ELR (cell line): ENCODE data around the gene TNFSF4.
"Not testable (repeated sequence)": the region's sequence is repeated elsewhere in the genome, so short reads cannot be mapped to it uniquely, and the experiment has no call there.

ENCODE experiments used
- DNase-seq: peaks from one replicate; pipeline ENCODE4 v3.0.0-alpha.2; 2015; ENCODE audit warnings: low read depth

Gene TNFSF4, protein sequence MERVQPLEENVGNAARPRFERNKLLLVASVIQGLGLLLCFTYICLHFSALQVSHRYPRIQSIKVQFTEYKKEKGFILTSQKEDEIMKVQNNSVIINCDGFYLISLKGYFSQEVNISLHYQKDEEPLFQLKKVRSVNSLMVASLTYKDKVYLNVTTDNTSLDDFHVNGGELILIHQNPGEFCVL

DNA sequence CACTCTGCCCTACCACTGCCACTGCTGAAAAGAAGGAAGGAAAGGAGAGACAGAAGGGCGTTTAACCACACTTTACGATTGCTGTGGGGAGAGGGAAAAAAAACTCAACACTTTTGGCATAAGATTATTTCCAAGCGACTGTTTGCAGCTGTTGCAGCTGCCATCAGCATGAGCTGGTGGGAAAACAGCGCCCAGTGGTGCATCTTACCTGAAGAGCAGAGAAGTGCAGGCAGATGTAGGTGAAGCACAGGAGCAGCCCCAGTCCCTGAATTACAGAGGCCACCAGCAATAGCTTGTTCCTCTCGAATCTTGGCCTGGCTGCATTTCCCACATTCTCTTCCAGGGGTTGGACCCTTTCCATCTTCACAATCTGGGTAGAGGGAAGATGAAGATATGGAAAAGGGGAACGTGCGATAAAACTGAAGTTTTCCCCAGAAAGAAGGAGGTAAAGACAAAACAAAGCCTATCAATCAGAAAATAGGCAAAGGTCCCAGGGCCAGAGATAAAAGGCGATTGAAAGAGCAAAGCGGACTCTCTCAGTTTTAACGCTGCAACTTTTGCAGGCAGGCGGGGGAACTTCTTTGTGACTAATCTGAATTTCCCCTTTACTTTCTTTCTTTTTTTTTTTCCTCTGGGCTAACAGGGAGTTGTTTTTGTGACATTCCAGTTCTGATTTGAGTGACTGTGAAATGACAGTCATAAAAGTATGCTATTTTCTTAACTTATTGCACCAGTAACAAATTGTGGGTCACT lies at the start of gene TNFSF4:
TNFSF4 (minus strand) TSS at position 516 of the 753 bp plus-strand sequence; CDS start at position 361, 155 bp downstream.
- DNase-seq: no peak

DNA sequence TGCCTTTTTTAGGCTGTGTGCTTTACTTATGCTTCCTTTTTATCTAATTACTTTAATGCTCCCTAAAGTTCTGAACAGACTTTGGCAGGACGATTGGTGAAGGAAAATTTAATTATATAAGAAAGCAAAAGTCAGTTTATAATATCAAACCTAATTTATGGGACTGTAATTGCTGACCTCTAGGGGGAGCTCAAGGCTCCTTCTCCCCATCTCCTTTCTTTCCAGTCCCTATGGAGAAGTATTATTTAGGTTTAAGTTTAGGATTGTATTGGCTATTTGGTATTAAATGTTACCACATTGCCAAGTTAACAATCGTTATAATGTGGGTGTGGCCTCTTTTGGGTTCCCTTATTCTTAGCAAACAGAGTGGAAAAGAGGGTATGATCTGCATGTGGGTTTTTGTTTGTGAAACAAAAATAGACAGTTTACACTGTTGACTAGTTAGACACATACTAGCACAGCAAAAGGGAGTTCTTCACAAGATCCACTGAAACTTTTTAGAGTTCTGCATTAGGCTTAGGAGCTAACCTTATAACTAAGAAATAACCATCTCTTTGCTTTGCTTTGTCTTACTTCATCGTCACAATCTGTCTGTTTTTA lies 48.2 kb upstream of the TNFSF4 start:
- peak; percentile 63 for DNase-seq

DNA sequence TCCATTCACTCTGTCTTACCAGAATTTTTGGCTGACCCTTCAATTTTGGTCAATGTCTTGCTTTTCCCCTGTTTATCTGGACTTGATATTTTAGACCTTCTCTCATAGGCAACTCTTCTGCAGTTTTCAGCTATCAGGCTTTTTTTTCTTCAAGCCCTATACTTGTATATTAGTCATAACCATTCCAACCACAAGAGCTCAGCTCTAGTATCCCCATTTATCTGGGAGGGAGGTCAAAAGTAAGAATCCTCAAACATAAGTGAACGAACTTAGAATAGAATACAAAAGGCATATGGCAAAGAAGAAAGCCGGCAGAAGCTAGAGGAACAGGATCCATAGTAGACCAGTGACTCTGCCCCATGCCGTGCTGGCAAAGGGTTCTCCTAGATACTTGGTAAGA lies 45.9 kb upstream of the TNFSF4 start:
- DNase-seq: peak; percentile 43

DNA sequence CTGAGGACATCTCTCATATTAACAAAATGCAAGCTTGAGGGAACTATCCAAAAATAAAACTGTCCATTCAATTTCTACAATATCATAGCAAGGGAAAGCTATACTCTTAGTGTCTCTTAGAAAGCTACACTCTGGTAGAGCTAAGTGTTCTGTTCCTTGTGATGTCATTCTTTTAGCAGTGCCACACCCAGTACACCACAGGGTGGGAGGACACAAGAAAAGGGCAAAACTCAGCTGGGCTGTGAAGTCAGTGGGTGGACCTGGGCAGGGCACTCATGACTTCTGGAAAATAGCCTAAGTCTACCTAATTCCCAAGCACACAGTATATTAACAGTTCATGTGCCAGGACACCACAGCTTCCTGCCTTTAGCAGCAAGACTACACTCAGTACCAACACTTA lies 42.2 kb upstream of the TNFSF4 start:
- no peak for DNase-seq

DNA sequence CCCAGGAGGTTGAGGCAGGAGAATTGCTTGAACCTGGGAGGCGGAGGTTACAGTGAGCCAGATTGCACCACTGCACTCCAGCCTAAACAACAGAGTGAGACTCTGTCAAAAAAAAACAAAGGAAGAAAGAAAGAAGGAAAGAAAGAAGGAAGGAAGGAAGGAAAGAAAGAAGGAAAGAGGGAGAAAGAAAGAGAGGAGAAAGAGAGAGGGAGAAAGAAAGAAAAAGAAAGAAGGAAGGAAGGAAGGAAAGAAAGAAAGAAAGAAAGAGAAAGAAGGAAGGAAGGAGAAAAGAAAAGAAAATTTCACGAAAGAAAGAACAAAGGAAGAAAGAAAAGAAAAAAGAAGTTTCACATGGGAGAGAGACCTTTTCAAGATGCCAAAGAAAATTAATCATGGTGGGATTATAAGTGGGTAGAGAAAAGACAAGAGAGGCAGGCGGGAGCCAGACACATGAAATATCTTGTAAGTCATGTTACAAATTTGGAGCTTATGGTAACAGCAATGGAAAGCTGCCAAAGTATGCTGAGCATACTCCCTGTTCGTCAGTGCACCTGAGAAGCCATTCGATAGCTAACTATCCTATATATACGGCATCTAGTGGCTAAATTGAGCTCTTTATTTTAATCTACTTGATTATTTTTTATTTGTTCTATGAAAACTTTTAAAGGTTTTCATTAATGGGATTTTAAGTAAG lies 41.3 kb upstream of the TNFSF4 start:
- DNase-seq: no peak

DNA sequence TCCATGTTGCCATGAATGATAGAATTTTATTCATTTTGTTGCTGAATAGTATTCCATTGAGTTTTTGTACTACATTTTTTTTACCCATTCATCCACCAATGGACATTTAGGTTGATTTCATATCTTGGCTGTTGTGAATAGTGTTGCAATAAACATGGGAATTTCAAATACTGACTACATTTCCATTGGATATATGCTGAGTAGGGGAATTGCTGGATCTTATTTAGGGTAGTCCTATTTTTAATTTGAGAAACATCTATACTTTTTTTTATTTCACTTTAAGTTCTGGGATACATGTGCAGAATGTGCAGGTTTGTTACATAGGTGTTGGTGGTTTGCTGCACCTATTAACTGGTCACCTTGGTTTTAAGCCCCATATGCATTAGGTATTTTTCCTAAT lies 38.8 kb upstream of the TNFSF4 start:
- no peak for DNase-seq

DNA sequence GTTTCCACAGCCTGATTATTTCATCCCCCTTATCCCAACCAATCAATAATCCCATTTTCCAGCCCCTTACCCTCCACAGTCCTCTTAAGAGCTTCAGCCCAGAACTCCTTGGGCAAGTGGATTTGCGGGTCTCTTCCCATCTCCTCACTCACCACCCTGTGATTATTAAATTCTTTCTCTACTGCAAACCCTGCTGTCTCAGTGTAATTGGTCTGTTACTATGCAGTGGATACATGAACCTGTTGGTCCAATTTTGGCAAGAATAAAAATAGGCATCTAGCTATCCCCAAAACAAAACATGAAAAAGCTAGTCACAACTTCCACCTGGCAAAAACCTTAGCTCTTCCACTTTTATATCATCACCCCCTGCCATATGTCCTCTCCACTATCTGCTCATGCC lies 36.2 kb upstream of the TNFSF4 start:
- no peak for DNase-seq

DNA sequence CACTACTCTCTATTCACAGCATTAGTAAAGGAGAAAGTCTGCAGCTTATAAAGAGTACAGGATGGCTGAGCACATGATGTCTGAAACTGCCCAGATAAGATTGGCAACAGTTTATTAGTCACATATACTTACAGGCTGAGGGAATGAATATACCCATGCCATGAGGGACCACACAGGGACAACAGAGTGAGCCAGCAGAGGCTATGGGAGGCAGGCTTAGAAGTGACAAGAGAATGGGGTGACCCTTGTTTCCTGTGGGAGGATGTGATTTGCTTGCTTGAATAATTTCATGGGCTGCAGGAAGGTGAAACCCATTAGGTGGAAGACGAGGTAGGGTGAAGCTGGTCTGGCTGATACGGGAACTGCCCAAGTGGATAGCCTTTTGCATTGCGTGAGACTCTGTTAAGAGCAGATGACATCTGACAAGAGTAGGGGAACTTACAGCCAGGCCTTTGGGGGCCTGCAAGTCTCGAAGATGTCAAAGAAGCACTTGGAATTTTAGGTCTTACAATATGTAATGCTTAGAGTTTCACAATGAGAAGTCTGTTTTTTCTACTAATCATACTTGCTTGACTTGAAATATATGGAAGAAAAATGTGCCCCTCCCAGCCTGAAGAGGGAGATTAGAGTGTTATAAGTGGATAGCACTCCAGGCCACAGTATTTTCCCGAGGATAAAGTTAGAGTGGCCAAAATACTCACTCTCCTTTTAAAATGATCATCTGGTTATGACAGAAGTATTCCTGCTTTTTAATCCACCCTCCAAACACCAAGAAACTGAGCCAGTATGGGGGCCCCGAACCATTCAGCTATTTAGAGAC lies 34.6 kb upstream of the TNFSF4 start:
- no peak for DNase-seq

DNA sequence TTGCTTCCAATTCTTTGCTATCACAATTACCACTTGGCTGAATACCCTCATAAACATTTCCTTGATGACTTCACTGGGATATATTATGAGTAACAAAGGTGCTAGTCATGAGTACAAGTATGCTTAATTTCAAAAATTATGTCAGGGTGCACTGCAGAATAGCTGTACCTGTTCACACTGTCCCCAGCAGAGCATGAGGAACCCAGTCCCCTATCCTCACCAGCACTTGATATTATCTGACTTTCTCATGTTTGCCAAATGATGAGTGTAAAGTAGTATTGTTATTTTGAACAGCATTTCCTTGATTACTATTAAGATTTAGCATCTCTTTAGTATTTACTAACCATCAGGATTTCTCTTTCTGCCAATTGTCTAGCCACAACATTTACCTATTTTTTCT lies 33.5 kb upstream of the TNFSF4 start:
- DNase-seq: no peak

DNA sequence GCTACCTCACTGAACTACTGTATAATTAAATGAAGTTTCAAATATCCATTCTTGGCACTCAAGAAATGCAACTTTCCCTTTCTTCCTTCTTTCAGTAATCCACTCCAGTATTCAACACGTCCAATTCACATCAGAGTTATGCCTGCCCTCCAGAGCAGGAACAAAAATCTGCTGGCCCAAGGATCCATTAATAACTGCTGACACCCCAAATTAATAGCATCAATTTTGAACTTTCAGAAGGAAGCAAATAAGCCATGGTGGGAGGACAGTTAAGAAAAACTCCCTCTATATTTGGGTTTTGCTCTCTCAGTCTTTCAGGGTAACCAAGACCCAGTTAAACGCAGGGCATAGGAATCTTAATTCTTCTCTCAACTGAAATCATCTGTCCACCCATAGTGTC lies 31.9 kb upstream of the TNFSF4 start:
- no peak for DNase-seq

DNA sequence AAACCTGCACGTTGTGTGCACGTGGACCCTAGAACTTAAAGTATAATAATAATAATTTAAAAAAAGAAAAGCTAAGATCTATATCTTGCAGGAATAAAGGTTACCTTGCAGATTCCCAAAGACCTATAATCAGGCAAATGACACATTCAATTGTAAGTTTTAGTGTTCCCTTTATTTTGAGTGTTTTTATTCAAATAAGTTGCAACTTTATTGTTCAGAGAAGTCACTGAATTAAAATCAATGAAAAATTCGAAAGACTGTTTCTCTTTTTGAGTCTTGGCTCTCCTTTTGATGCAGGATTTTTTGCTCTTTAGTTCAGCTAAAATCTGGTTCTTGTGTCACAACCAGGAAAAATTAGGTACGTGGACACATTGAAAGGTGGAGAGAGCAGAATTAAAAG lies 27.8 kb upstream of the TNFSF4 start:
- DNase-seq: no peak

DNA sequence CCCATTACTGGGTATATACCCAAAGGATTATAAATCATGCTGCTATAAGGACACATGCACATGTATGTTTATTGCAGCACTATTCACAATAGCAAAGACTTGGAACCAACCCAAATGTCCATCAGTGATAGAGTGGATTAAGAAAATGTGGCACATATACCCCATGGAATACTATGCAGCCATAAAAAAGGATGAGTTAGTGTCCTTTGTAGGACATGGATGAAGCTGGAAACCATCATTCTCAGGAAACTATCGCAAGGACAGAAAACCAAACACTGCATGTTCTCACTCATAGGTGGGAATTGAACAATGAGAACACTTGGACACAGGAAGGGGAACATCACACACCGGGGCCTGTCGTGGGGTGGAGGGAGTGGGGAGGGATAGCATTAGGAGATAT lies 27.3 kb upstream of the TNFSF4 start:
- DNase-seq: not testable (repeated sequence)

DNA sequence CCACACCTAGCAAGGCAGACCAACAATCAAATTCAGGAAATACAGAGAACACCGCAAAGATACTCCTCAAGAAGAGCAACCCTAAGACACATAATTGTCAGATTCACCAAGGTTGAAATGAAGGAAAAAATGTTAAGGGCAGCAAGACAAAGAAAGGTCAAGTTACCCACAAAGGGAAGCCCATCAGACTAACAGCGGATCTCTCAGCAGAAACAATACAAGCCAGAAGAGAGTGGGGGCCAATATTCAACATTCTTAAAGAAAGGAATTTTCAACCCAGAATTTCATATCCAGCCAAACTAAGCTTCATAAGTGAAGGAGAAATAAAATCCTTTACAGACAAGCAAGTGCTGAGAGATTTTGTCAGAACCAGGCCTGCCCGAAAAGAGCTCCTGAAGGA lies 21.9 kb upstream of the TNFSF4 start:
- DNase-seq: not testable (repeated sequence)

DNA sequence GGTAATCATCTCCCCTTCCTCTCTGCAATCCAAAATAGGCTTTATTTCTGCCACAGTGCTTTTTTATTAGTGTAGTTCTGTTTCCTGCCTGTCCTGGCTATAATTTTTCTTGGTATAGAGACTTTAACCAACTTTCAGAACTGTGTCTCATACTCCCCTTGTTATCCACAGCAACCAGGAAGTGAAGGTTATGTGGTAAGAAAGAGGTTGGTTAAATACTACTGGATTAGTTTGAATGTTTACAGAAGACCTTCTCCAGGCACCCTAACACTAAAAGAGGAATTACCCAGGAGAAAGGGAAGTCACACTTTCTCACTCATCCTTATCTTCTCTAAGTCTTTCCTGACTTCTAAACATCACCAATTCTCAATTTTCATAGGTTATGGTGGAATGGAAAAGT lies 17.8 kb upstream of the TNFSF4 start:
- DNase-seq: no peak

DNA sequence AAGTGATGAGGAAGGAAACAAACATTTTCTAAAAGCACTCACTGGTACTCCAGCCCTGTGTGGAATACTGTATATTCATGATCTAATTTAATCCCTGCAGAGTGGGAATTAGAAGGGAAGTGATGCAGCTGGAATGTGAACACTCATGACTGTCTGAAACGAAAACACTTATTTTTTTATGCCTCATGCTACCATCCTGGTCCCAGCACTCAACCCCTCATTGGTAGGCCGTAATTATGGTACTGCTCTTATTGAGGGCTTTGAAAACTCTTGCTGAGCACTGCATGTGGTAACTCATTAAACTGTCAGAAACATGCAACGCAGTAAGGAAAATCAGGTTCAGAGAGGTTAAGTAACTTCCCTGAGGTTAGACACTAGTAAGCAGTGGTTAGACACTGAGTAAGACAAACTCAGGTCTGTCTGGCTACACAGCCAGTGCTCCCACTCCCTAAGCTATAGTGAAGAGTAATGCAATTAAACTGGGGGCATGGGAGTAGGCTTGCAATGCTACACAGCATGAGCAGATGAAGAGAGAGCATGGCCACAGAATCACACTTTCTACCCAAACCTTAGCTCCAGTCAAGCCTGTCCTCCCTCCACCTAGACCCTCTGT lies 17.3 kb upstream of the TNFSF4 start:
- peak; percentile 51 for DNase-seq

DNA sequence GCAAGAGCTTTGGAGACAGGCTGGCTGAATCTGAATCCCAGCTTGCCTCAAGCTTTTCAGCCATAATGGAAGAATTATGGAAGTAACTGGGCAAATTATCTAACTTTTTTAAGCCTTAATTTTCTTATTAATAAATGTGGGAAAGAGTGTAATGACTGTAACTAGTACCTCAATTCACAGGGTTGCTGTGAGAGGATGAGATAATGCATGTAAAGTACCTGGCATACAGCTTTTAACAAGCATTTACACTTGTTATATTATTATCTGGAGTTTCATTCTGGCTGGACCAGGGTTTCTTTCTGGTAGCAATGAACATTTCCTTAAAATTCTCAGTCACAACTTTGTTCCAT lies 15.9 kb upstream of the TNFSF4 start:
- no peak for DNase-seq

DNA sequence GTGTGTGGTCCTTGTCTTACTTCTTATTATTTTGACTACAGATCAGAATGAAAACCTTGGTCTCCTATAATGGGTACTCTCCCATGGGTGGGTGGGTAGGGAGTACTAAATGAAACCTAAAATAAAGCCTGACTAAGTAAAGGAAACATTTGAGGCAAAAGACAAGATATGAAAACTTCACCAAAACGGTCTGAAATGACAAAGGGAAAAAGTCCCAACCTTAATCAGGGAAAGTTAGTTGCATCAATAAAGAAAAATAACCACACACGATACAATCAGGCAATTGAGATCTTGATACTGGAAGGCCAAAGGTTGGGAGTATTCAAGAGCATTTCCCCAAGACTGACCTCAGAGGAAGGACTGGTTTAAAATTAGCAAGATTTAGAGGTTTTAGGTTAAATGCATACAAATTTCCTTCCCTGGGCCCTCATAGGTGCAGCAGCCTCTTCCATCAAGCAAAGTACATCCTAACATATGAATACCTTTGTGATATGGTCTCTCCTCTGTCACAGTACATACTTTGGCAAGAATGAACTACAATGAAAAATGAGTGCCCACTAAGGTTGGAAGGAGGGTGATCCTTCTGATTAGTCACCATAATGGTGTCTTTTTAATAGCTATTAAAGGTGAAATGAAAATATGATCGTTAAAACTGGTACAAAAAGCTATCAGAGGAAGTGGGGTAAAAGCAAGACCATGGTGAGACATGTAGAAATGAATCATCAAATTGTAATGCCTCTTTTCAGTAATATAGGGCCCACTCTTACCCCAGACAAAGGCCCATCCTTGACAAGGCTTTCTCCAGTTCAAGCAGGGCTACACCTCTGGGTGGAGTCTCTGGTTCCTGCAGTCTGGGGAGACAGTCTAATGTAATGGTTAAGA lies 15.3 kb upstream of the TNFSF4 start:
- DNase-seq: no peak

DNA sequence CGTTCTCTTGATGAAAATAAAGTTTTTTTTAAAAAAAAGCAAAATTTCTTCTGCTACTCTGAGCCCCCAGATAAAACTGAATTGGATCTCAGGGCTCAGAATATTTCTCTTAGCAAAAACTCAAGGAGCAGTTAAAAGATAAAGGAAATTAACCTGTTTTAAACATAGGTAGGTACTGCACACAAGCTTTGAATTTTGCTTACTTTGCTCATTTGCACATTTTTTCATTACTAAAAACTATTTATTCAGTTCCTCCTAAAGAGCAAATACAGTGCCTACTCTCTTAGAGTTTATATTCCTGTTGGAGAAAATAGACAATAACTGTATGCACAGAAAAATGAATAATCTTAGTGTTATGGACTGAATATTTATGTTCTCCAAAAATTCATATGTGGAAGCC lies 13.0 kb upstream of the TNFSF4 start:
- DNase-seq: no peak

DNA sequence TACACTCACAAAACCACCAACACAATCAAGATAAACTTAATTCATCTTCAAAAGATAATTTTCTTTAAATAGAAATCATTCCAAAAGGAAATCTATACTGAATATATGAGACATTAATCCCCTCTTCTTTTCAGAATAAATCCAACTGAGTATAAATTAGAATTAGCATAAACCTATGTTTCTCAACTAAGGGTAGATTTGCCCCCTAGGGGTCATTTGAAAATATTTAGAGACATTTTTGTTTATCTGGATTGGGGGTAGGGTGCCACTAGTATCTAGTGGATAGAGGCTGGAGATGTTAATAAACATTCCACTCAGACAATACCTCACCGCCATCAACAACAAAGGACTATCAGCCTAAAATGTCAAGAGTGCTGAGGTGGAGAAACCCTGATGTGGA lies 6.5 kb upstream of the TNFSF4 start:
- DNase-seq: peak; percentile 33

DNA sequence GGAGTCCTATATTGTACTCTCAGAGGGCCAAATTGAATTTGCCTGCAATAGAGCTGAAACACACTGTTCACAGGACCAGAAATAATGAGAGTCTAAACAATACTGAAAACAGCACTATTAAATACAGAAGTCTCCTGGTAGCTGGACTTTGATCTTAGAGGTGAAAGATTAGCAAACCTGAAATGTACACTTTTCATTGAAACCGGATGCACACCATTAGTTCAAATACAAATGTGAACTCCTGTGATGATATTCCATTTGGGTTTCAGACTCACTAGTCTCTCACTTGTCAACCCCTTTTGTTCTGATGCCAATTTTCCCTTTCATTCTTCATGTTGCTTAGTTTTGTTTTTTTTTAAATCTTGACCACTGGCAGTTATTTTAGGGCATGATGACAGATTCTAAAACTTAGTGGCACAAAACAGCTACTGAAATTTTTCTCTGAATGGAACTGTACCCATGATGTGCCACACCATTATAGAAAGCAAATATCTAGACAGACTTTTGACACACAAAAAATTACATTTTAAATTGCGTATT lies 5.9 kb upstream of the TNFSF4 start:
- DNase-seq: no peak
